CD14-positive monocyte (primary cell): ENCODE data around the gene LILRA2. TPM values are rescaled to one million over a fixed set of nuclear protein-coding genes. Genes with fewer than 3 reads are reported as not detected.
"Not testable (repeated sequence)": the region's sequence is repeated elsewhere in the genome, so short reads cannot be mapped to it uniquely, and the experiment has no call there.

Experiments used
- DNase-seq, 3 donors: peaks; one replicate each; pipeline ENCODE4 v3.0.0-alpha.2; 2011 to 2022
- H2AFZ ChIP-seq: 2 replicates; pipeline ENCODE4 v1.6.0; 2012; ENCODE audit warnings: mild to moderate bottlenecking, low read depth, low read length, inconsistent platforms; ENCODE audit not compliant: insufficient read depth, poor library complexity, severe bottlenecking
- H3K27ac ChIP-seq, 2 donors: 1 replicate in 1 of 2; 2 replicates in 1 of 2; pipeline ENCODE4 v1.5.1; 2012 to 2013; ENCODE audit warnings: low read length in 2 of 2, control low read depth in 1 of 2, inconsistent platforms in 1 of 2, low read depth in 1 of 2, mild to moderate bottlenecking in 1 of 2
- H3K27me3 ChIP-seq, 2 donors: one replicate each; pipeline versions ENCODE4 v1.6.0 to v1.6.1; 2011 to 2013; ENCODE audit warnings: low read length in 2 of 2; ENCODE audit not compliant: control insufficient read depth in 2 of 2, insufficient read depth in 2 of 2
- H3K36me3 ChIP-seq, 2 donors: replicated peaks in 1 of 2; 1 replicate in 1 of 2; 2 replicates in 1 of 2; pipeline versions ENCODE4 v1.5.1 to v1.6.1; 2012 to 2013; ENCODE audit warnings: low read length in 2 of 2, control low read depth in 1 of 2, inconsistent platforms in 1 of 2, mild to moderate bottlenecking in 1 of 2; ENCODE audit not compliant: insufficient read depth in 2 of 2, control insufficient read depth in 1 of 2
- H3K4me1 ChIP-seq, 2 donors: 1 replicate in 1 of 2; 2 replicates in 1 of 2; pipeline versions ENCODE4 v1.5.1 to v1.6.1; 2012 to 2013; ENCODE audit warnings: low read length in 2 of 2, control low read depth in 1 of 2, inconsistent platforms in 1 of 2, mild to moderate bottlenecking in 1 of 2, moderate library complexity in 1 of 2; ENCODE audit not compliant: insufficient read depth in 2 of 2, control insufficient read depth in 1 of 2
- H3K4me2 ChIP-seq: replicated peaks from 2 replicates; pipeline ENCODE3; 2012; ENCODE audit warnings: low read length, moderate library complexity, mild to moderate bottlenecking; ENCODE audit not compliant: poor library complexity, severe bottlenecking; ENCODE audit errors: extremely low read depth
- H3K4me3 ChIP-seq, 3 experiments: fragments of 200-600 bp in 1 of 3; sonication (generic) in 1 of 3; replicated peaks in 1 of 3; 1 replicate in 2 of 3; 2 replicates in 1 of 3; pipeline ENCODE4 v1.5.1; 2011 to 2013; ENCODE audit warnings: low read length in 3 of 3, mild to moderate bottlenecking in 3 of 3, control low read depth in 2 of 3, low read depth in 2 of 3, inconsistent platforms in 1 of 3, moderate library complexity in 1 of 3
- H3K79me2 ChIP-seq: 2 replicates; pipeline ENCODE4 v1.6.0; 2012; ENCODE audit warnings: mild to moderate bottlenecking, control low read depth, inconsistent platforms, low read length, moderate library complexity; ENCODE audit not compliant: insufficient read depth
- H3K9ac ChIP-seq: 2 replicates; pipeline ENCODE4 v1.6.0; 2017; ENCODE audit warnings: low read length, mild to moderate bottlenecking; ENCODE audit not compliant: insufficient read depth, poor library complexity, severe bottlenecking
- H3K9me3 ChIP-seq, 2 donors: replicated peaks in 1 of 2; 1 replicate in 1 of 2; 2 replicates in 1 of 2; pipeline versions ENCODE4 v1.5.1 to v1.6.1; 2012 to 2013; ENCODE audit warnings: low read length in 2 of 2, control low read depth in 1 of 2; ENCODE audit not compliant: control insufficient read depth in 1 of 2, insufficient read depth in 1 of 2
- H4K20me1 ChIP-seq: 2 replicates; pipeline ENCODE4 v1.6.0; 2012; ENCODE audit warnings: mild to moderate bottlenecking, low read length, control low read depth, moderate library complexity; ENCODE audit not compliant: insufficient read depth
- H3K27ac Mint-ChIP-seq, 7 donors: one replicate each; pipeline ENCODE4 v1.8.0; 2020; ENCODE audit warnings: mild to moderate bottlenecking in 7 of 7, mixed read lengths in 7 of 7, moderate library complexity in 6 of 7, inconsistent platforms in 2 of 7
- H3K27me3 Mint-ChIP-seq, 3 donors: one replicate each; pipeline ENCODE4 v1.8.0; 2021 to 2022; ENCODE audit warnings: low read depth in 3 of 3, mild to moderate bottlenecking in 3 of 3, mixed read lengths in 3 of 3, moderate library complexity in 3 of 3, inconsistent platforms in 1 of 3
- H3K36me3 Mint-ChIP-seq, 2 donors: one replicate each; pipeline ENCODE4 v1.8.0; 2020; ENCODE audit warnings: mixed read lengths in 2 of 2, inconsistent platforms in 1 of 2, mild to moderate bottlenecking in 1 of 2
- H3K4me1 Mint-ChIP-seq: one replicate; pipeline ENCODE4 v1.8.0; 2020; ENCODE audit warnings: mild to moderate bottlenecking, mixed read lengths
- H3K4me3 Mint-ChIP-seq, 2 donors: one replicate each; pipeline ENCODE4 v1.8.0; 2020; ENCODE audit warnings: mild to moderate bottlenecking in 2 of 2, mixed read lengths in 2 of 2, moderate library complexity in 1 of 2
- H3K9me3 Mint-ChIP-seq, 7 donors: one replicate each; pipeline ENCODE4 v1.8.0; 2020 to 2022; ENCODE audit warnings: mixed read lengths in 7 of 7, mild to moderate bottlenecking in 6 of 7, moderate library complexity in 6 of 7, inconsistent platforms in 2 of 7
- WGBS: methylation state at CpG from one replicate; pipeline ENCODE4 v1.1.5; 2013; ENCODE audit warnings: missing lambda C conversion rate; ENCODE audit not compliant: insufficient coverage; 5-methylcytosine and 5-hydroxymethylcytosine counted together
- intact Hi-C, 2 donors: fragments of 100-400 bp; cut with micrococcal nuclease; formaldehyde crosslinking; loops; one replicate each; pipeline versions ENCODE4 v1.15.0 to v1.15.1; 2023
- polyA plus RNA-seq, 3 donors: library from polyadenylated mRNA; depleted of rRNA in 1 of 3; unstranded in 2 of 3; stranded (reverse) in 1 of 3; fragments of 300-500 nt in 2 of 3; fragments of >200 nt in 1 of 3; fragmentation: Illumina TruSeq in 2 of 3; gene quantifications; 1 replicate in 2 of 3; 2 replicates in 1 of 3; pipeline ENCODE4 v1.2.3, GENCODE V29; 2012 to 2021
- TF ChIP-seq, protein P1 (sequence below): fragments of 200-600 bp; IDR thresholded peaks from one replicate; pipeline ENCODE4 v1.8.0; 2022; ENCODE audit warnings: antibody characterized with exemption, mild to moderate bottlenecking

The LILRA2 gene
- polyA plus RNA-seq, 3 donors, result 333 to 451 (median 377) TPM

DNA sequence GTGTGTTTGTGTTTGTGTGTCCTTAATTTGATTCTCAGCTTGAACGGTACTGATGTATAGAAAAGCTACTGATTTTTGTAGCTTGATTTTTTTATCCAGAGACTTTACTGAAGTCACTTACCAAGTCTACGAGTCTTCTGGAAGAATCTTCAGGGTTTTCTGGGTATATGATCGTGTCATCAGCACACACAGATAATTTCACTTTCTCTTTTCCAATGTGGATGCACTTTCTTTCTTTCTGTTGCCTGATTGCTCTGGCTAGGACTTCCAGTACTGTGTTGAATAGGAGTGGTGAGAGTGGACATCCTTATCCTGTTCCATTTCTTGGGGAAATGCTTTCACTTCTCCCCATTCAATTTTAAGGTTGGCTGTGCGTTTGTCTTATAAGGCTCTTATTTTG lies 48.8 kb downstream of the LILRA2 start:
- H3K27ac ChIP-seq, result no peak overlapping the region
- no peaks in the 10 kb centered on the region for H3K36me3 ChIP-seq
- no peaks in the 10 kb centered on the region for H3K9me3 ChIP-seq
- no peaks in the 10 kb centered on the region for H3K27me3 ChIP-seq
- H4K20me1 ChIP-seq, result no peaks in the 10 kb centered on the region
- DNase-seq, result no peak
- no peak overlapping the region for H3K4me3 ChIP-seq
- H3K4me2 ChIP-seq, result no peak overlapping the region
- H2AFZ ChIP-seq, result no peak overlapping the region
- Mint-ChIP-seq H3K27ac (peak overlapping the region in 1 of 7 donors; percentile 16), H3K9me3 (peaks cover 0 to 4% (median 0%) of the 10 kb centered on the region in 7 donors), H3K4me1 (peaks cover 34% of the 10 kb centered on the region), H3K4me3 (peak overlapping the region in 1 of 2 donors; percentile 0), H3K36me3 (peaks cover 6 to 7% of the 10 kb centered on the region in 2 donors), H3K27me3 (peaks cover 1 to 6% (median 1%) of the 10 kb centered on the region in 3 donors)
- no CpG with 5 or more reads among the region's 4 CpGs for WGBS
- H3K9ac ChIP-seq, result no peak overlapping the region
- TF ChIP-seq, protein P1, sequence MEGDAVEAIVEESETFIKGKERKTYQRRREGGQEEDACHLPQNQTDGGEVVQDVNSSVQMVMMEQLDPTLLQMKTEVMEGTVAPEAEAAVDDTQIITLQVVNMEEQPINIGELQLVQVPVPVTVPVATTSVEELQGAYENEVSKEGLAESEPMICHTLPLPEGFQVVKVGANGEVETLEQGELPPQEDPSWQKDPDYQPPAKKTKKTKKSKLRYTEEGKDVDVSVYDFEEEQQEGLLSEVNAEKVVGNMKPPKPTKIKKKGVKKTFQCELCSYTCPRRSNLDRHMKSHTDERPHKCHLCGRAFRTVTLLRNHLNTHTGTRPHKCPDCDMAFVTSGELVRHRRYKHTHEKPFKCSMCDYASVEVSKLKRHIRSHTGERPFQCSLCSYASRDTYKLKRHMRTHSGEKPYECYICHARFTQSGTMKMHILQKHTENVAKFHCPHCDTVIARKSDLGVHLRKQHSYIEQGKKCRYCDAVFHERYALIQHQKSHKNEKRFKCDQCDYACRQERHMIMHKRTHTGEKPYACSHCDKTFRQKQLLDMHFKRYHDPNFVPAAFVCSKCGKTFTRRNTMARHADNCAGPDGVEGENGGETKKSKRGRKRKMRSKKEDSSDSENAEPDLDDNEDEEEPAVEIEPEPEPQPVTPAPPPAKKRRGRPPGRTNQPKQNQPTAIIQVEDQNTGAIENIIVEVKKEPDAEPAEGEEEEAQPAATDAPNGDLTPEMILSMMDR, result no peak
- intact Hi-C loops, result no loop called here
- H3K79me2 ChIP-seq, result no peaks in the 10 kb centered on the region
- peaks cover 12 to 22% of the 10 kb centered on the region in 2 donors for H3K4me1 ChIP-seq

DNA sequence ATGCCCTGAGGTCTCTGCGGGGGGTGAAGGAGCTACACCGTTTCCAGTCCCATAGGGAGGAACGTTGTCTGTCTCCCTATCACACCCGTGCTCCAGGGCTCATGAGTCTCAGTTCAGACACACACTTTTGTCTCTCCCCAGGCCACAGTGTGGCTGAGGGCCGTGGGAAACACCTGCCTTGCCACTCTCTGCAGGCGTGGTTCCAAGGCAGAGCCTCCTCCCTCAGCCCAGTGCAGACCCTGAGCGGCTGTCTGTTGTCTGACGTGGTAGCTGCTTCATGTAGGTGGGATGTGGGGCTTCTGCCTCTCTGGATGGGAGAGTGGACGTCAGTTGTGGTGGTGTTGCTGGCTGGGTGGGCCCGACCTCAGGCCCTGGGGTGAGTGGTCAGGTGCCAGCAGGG lies 50.6 kb downstream of the LILRA2 start:
- no CpG with 5 or more reads among the region's 10 CpGs for WGBS
- H3K9ac ChIP-seq, H4K20me1 ChIP-seq, H3K9me3 ChIP-seq, H3K27me3 Mint-ChIP-seq, H3K4me3 Mint-ChIP-seq, H3K27ac ChIP-seq, H3K27ac Mint-ChIP-seq, H3K4me2 ChIP-seq, H3K4me3 ChIP-seq, intact Hi-C loops, H3K27me3 ChIP-seq, H3K36me3 ChIP-seq, H3K9me3 Mint-ChIP-seq, H3K79me2 ChIP-seq, H2AFZ ChIP-seq, DNase-seq: not testable (repeated sequence)
- H3K4me1 ChIP-seq, result peaks cover 9 to 28% of the 10 kb centered on the region in 2 donors
- Mint-ChIP-seq H3K4me1 (peaks cover 44% of the 10 kb centered on the region), H3K36me3 (peaks cover 6 to 11% of the 10 kb centered on the region in 2 donors)

DNA sequence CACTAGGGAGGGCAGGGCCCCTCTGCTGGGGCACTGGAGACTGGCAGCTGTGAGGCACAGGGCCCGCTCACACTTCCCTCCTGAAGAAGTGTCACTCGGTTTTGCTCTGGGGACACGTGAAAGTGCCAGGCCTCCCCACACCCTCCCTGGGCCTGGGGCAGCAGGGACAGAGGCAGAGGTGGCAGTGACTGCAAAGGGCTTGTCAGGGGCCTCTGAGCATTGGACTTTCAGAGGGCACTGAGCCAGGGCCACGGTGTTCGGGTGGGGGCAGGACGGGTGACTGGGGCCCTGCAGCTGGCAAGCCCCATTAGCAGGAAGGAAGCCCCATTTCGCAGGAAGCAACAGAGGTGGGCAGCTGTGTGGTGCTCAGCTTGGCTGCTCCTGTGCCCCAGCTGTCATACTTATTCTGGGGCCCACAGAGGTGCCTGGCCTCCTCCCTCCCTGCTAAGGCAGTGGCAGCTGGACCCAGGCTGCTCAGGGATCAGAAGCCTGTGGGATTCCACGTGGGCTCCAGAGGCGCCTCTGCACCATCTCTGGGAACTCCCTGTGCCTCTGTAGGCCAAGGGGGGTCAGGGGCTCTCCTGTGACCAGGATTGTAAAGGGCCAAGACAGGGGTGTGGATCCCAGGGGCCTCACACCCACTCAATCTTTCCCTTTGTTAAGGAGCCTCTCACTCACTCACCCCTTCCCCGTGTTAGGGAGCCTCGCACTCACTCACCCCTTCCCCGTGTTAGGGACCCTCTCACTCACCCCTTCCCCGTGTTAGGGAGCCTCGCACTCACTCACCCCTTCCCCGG lies 51.5 kb downstream of the LILRA2 start:
- H3K4me3 Mint-ChIP-seq, result not testable (repeated sequence)

More for the DNA sequence above, 51.5 kb downstream of the LILRA2 start:
- peaks cover 18 to 37% of the 10 kb centered on the region in 2 donors for H3K4me1 ChIP-seq
- H3K27ac ChIP-seq, H3K27me3 ChIP-seq, H3K79me2 ChIP-seq, H3K9me3 Mint-ChIP-seq, H4K20me1 ChIP-seq, H3K9me3 ChIP-seq, H3K27me3 Mint-ChIP-seq, H3K4me2 ChIP-seq, DNase-seq, H3K4me3 ChIP-seq, H2AFZ ChIP-seq, H3K9ac ChIP-seq, intact Hi-C loops, H3K36me3 ChIP-seq, H3K27ac Mint-ChIP-seq: not testable (repeated sequence)
- H3K36me3 Mint-ChIP-seq, result peaks cover 6 to 11% of the 10 kb centered on the region in 2 donors
- WGBS, result 71% methylated on average over 5 of the region's 15 CpGs
- peaks cover 52% of the 10 kb centered on the region for H3K4me1 Mint-ChIP-seq
